ENCODE measurements around the gene NTNG2.

DNA sequence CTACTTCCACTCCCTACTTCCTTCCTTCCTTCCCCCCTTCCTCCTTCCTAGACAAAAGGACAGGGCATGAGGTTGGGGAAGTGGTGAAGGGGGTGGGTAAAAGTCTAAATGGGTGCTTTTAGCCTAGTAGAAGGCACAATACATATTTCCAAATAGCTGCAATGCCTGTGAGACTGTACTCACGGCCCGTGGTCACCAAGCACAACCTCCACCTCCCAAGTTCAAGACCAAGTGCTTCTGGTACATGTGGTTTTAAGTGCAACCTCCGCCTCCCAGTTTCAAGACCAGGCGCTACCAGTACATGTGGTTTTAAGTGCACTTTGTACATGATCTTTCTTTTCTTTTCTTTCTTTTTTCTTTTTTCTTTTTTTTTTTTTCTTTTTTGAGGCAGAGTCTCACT is 14.5 kb upstream of the NTNG2 start:
- TF ChIP-seq, protein P1, sequence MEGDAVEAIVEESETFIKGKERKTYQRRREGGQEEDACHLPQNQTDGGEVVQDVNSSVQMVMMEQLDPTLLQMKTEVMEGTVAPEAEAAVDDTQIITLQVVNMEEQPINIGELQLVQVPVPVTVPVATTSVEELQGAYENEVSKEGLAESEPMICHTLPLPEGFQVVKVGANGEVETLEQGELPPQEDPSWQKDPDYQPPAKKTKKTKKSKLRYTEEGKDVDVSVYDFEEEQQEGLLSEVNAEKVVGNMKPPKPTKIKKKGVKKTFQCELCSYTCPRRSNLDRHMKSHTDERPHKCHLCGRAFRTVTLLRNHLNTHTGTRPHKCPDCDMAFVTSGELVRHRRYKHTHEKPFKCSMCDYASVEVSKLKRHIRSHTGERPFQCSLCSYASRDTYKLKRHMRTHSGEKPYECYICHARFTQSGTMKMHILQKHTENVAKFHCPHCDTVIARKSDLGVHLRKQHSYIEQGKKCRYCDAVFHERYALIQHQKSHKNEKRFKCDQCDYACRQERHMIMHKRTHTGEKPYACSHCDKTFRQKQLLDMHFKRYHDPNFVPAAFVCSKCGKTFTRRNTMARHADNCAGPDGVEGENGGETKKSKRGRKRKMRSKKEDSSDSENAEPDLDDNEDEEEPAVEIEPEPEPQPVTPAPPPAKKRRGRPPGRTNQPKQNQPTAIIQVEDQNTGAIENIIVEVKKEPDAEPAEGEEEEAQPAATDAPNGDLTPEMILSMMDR (IDR thresholded peaks at IDR 0.05 in 8 of 11, conservative IDR thresholded peaks at IDR 0.05 in 3 of 11), result no peak
- TF ChIP-seq POLR2AphosphoS5 (IDR thresholded peaks at IDR 0.05) (no peak), POLR2A (IDR thresholded peaks at IDR 0.05) (no peak)

Data from spleen (tissue), 7 donors.